Measurements from ENCODE around the gene ADD2.
"Not testable (repeated sequence)": the region's sequence is repeated elsewhere in the genome, so short reads cannot be mapped to it uniquely, and the experiment has no call there.

The ADD2 gene

GRCh38 chr2:70767699-70768589, at the start of gene ADD2:
TSS of gene ADD2 (minus strand) at chr2:70768200. CDS start at chr2:70706408, 61,792 bp downstream.
- DNase-seq = peak in 41 of 58 donors; percentile 4 to 62 (median 30)

GRCh38 chr2:70817284-70817954, 49.4 kb upstream of the ADD2 start:
- DNase-seq = no peak

GRCh38 chr2:70816726-70817125, 48.7 kb upstream of the ADD2 start:
- no peak for DNase-seq

GRCh38 chr2:70808983-70809958, 41.3 kb upstream of the ADD2 start:
- no peak for DNase-seq

GRCh38 chr2:70807828-70808118, 39.8 kb upstream of the ADD2 start:
- DNase-seq = no peak

GRCh38 chr2:70807102-70807827, 39.3 kb upstream of the ADD2 start:
- DNase-seq = no peak

- DNase-seq = no peak
Observed at GRCh38 chr2:70806620-70807019, 38.6 kb upstream of the ADD2 start.

GRCh38 chr2:70806013-70806412, 38.0 kb upstream of the ADD2 start:
- no peak for DNase-seq

- no peak for DNase-seq
Observed at GRCh38 chr2:70801607-70802263, 33.7 kb upstream of the ADD2 start.

- no peak for DNase-seq
Observed at GRCh38 chr2:70799706-70800105, 31.7 kb upstream of the ADD2 start.

GRCh38 chr2:70797996-70798395, 30.0 kb upstream of the ADD2 start:
- not testable (repeated sequence) for DNase-seq

GRCh38 chr2:70797506-70797905, 29.5 kb upstream of the ADD2 start:
- no peak for DNase-seq

- DNase-seq = no peak
Observed at GRCh38 chr2:70796262-70796661, 28.3 kb upstream of the ADD2 start.

- no peak for DNase-seq
Observed at GRCh38 chr2:70795164-70795995, 27.4 kb upstream of the ADD2 start.

- DNase-seq = no peak
Observed at GRCh38 chr2:70793450-70793849, 25.4 kb upstream of the ADD2 start.

GRCh38 chr2:70790136-70790828, 22.3 kb upstream of the ADD2 start, which contains the start of gene FIGLA:
TSS of gene FIGLA (minus strand) at chr2:70790643. CDS start at chr2:70790638, 5 bp downstream.
- DNase-seq = no peak

GRCh38 chr2:70789304-70790135, 21.5 kb upstream of the ADD2 start:
- DNase-seq = peak in 51 of 58 donors; percentile 4 to 72 (median 41)
